Measurements from ENCODE around the gene ANKRD28.
"Not testable (repeated sequence)": the region's sequence is repeated elsewhere in the genome, so short reads cannot be mapped to it uniquely, and the experiment has no call there.

The ANKRD28 gene

GRCh38 chr3:15755181-15755580 is 42.6 kb downstream of the ANKRD28 start:
- H3K9ac ChIP-seq (ENCODE audit: low read depth in 1 of 2, low read length in 2 of 2) = no peak overlapping the region
- H3K27me3 ChIP-seq (ENCODE audit: control insufficient read depth in 2 of 2, insufficient read depth in 2 of 2, low read length in 2 of 2) = no peaks in the 10 kb centered on the region
- H3K4me3 ChIP-seq (ENCODE audit: low read length in 2 of 2) = no peak overlapping the region
- H3K9me3 ChIP-seq (ENCODE audit: control insufficient read depth in 2 of 2, low read length in 2 of 2) = no peaks in the 10 kb centered on the region
- H3K4me1 ChIP-seq (ENCODE audit: control insufficient read depth in 2 of 2, insufficient read depth in 2 of 2, low read length in 2 of 2) = no peaks in the 10 kb centered on the region
- H3K27ac ChIP-seq (ENCODE audit: low read depth in 2 of 2, low read length in 2 of 2) = no peak overlapping the region
- peaks cover 0 to 6% of the 10 kb centered on the region in 2 donors for H3K36me3 ChIP-seq (ENCODE audit: control insufficient read depth in 2 of 2, insufficient read depth in 2 of 2, low read length in 2 of 2)

- Histone ChIP-seq H3K27me3 (ENCODE audit: control insufficient read depth in 2 of 2, insufficient read depth in 2 of 2, low read length in 2 of 2) (no peaks in the 10 kb centered on the region), H3K9me3 (ENCODE audit: control insufficient read depth in 2 of 2, low read length in 2 of 2) (no peaks in the 10 kb centered on the region), H3K4me3 (ENCODE audit: low read length in 2 of 2) (no peak overlapping the region), H3K4me1 (ENCODE audit: control insufficient read depth in 2 of 2, insufficient read depth in 2 of 2, low read length in 2 of 2) (no peaks in the 10 kb centered on the region), H3K9ac (ENCODE audit: low read depth in 1 of 2, low read length in 2 of 2) (no peak overlapping the region), H3K27ac (ENCODE audit: low read depth in 2 of 2, low read length in 2 of 2) (no peak overlapping the region), H3K36me3 (ENCODE audit: control insufficient read depth in 2 of 2, insufficient read depth in 2 of 2, low read length in 2 of 2) (peaks cover 4 to 10% of the 10 kb centered on the region in 2 donors)
Observed at GRCh38 chr3:15754047-15754446, 43.7 kb downstream of the ANKRD28 start.

GRCh38 chr3:15753056-15753710 is 44.6 kb downstream of the ANKRD28 start:
- Histone ChIP-seq H3K4me3 (ENCODE audit: low read length in 2 of 2) (no peak overlapping the region), H3K4me1 (ENCODE audit: control insufficient read depth in 2 of 2, insufficient read depth in 2 of 2, low read length in 2 of 2) (no peaks in the 10 kb centered on the region), H3K27me3 (ENCODE audit: control insufficient read depth in 2 of 2, insufficient read depth in 2 of 2, low read length in 2 of 2) (no peaks in the 10 kb centered on the region), H3K36me3 (ENCODE audit: control insufficient read depth in 2 of 2, insufficient read depth in 2 of 2, low read length in 2 of 2) (peaks cover 4 to 10% of the 10 kb centered on the region in 2 donors), H3K27ac (ENCODE audit: low read depth in 2 of 2, low read length in 2 of 2) (no peak overlapping the region), H3K9ac (ENCODE audit: low read depth in 1 of 2, low read length in 2 of 2) (no peak overlapping the region), H3K9me3 (ENCODE audit: control insufficient read depth in 2 of 2, low read length in 2 of 2) (no peaks in the 10 kb centered on the region)

GRCh38 chr3:15750879-15751278 is 46.9 kb downstream of the ANKRD28 start:
- peaks cover 4 to 10% of the 10 kb centered on the region in 2 donors for H3K36me3 ChIP-seq (ENCODE audit: control insufficient read depth in 2 of 2, insufficient read depth in 2 of 2, low read length in 2 of 2)
- H3K4me1 ChIP-seq (ENCODE audit: control insufficient read depth in 2 of 2, insufficient read depth in 2 of 2, low read length in 2 of 2) = no peaks in the 10 kb centered on the region
- no peak overlapping the region for H3K4me3 ChIP-seq (ENCODE audit: low read length in 2 of 2)
- H3K9me3 ChIP-seq (ENCODE audit: control insufficient read depth in 2 of 2, low read length in 2 of 2) = no peaks in the 10 kb centered on the region
- H3K27ac ChIP-seq (ENCODE audit: low read depth in 2 of 2, low read length in 2 of 2) = no peak overlapping the region
- no peaks in the 10 kb centered on the region for H3K27me3 ChIP-seq (ENCODE audit: control insufficient read depth in 2 of 2, insufficient read depth in 2 of 2, low read length in 2 of 2)
- H3K9ac ChIP-seq (ENCODE audit: low read depth in 1 of 2, low read length in 2 of 2) = no peak overlapping the region

GRCh38 chr3:15750143-15750542 is 47.6 kb downstream of the ANKRD28 start:
- no peak overlapping the region for H3K9ac ChIP-seq (ENCODE audit: low read depth in 1 of 2, low read length in 2 of 2)
- H3K27ac ChIP-seq (ENCODE audit: low read depth in 2 of 2, low read length in 2 of 2) = no peak overlapping the region
- no peak overlapping the region for H3K4me3 ChIP-seq (ENCODE audit: low read length in 2 of 2)
- H3K4me1 ChIP-seq (ENCODE audit: control insufficient read depth in 2 of 2, insufficient read depth in 2 of 2, low read length in 2 of 2) = no peaks in the 10 kb centered on the region
- no peaks in the 10 kb centered on the region for H3K27me3 ChIP-seq (ENCODE audit: control insufficient read depth in 2 of 2, insufficient read depth in 2 of 2, low read length in 2 of 2)
- H3K36me3 ChIP-seq (ENCODE audit: control insufficient read depth in 2 of 2, insufficient read depth in 2 of 2, low read length in 2 of 2) = peaks cover 4 to 10% of the 10 kb centered on the region in 2 donors
- H3K9me3 ChIP-seq (ENCODE audit: control insufficient read depth in 2 of 2, low read length in 2 of 2) = no peaks in the 10 kb centered on the region

DNA sequence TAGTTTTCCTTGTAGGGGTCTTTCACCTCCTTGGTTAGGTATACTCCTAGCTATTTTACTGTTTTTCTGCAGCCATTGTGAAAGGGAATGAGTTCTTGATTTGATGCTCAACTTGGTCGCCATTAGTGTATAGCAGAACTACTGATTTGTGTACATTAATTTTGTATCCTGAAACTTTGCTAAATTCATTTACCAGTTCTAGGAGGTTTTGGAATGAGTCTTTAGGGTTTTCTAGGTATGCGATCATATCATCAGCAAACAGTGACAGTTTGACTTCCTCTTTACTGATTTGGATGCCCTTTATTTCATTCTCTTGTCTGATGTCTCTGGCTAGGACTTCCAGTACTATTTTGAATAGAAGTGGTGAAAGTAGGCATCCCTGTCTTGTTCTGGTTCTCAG is 51.9 kb downstream of the ANKRD28 start:
- H3K4me1 ChIP-seq (ENCODE audit: control insufficient read depth in 2 of 2, insufficient read depth in 2 of 2, low read length in 2 of 2); H3K4me3 ChIP-seq (ENCODE audit: low read length in 2 of 2); H3K27me3 ChIP-seq (ENCODE audit: control insufficient read depth in 2 of 2, insufficient read depth in 2 of 2, low read length in 2 of 2); H3K36me3 ChIP-seq (ENCODE audit: control insufficient read depth in 2 of 2, insufficient read depth in 2 of 2, low read length in 2 of 2); H3K27ac ChIP-seq (ENCODE audit: low read depth in 2 of 2, low read length in 2 of 2); H3K9ac ChIP-seq (ENCODE audit: low read depth in 1 of 2, low read length in 2 of 2); H3K9me3 ChIP-seq (ENCODE audit: control insufficient read depth in 2 of 2, low read length in 2 of 2): not testable (repeated sequence)

DNA sequence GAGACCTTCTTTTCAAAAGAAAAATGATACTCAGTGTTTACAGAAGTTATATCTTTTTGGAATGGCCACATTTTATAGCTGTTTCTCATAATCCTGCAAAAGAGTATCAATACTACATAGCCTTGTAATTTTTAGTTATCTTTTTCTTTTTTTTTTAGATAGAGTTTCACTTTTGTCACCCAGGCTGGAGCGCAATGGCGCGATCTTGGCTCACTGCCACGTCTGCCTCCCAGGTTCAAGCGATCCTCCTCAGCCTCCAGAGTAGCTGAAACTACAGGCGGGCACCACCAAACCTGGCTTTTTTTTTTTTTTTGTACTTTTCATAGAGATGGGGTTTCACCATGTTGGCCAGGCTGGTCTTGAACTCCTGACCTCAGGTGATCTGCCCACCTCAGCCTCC is 53.6 kb downstream of the ANKRD28 start:
- H3K9me3 ChIP-seq (ENCODE audit: control insufficient read depth in 2 of 2, low read length in 2 of 2) = peaks cover 2 to 3% of the 10 kb centered on the region in 2 donors
- H3K27me3 ChIP-seq (ENCODE audit: control insufficient read depth in 2 of 2, insufficient read depth in 2 of 2, low read length in 2 of 2) = no peaks in the 10 kb centered on the region
- no peak overlapping the region for H3K27ac ChIP-seq (ENCODE audit: low read depth in 2 of 2, low read length in 2 of 2)
- H3K36me3 ChIP-seq (ENCODE audit: control insufficient read depth in 2 of 2, insufficient read depth in 2 of 2, low read length in 2 of 2) = no peaks in the 10 kb centered on the region
- no peaks in the 10 kb centered on the region for H3K4me1 ChIP-seq (ENCODE audit: control insufficient read depth in 2 of 2, insufficient read depth in 2 of 2, low read length in 2 of 2)
- H3K4me3 ChIP-seq (ENCODE audit: low read length in 2 of 2) = no peak overlapping the region
- no peak overlapping the region for H3K9ac ChIP-seq (ENCODE audit: low read depth in 1 of 2, low read length in 2 of 2)

DNA sequence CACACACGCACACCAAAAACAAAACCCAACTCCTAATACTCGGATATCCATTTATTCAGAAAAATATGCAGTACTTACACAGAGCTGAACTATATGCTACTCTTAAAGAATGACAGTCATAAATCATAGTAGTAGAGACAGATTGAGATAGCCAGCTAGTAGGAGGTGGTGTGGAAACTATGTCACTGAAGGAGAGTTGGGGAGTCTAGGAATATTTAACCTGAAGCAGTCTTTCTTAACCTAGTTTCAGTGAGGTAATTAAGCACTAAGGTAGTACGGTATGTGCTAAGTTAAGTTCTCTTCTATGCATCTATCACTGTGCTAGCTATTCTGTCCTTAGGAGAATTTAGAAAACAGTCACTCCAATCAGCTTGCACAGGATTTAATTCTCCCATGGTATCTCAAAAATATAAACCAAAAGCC is 54.2 kb downstream of the ANKRD28 start:
- no peaks in the 10 kb centered on the region for H3K27me3 ChIP-seq (ENCODE audit: control insufficient read depth in 2 of 2, insufficient read depth in 2 of 2, low read length in 2 of 2)
- H3K36me3 ChIP-seq (ENCODE audit: control insufficient read depth in 2 of 2, insufficient read depth in 2 of 2, low read length in 2 of 2) = no peaks in the 10 kb centered on the region
- H3K9me3 ChIP-seq (ENCODE audit: control insufficient read depth in 2 of 2, low read length in 2 of 2) = peaks cover 2 to 3% of the 10 kb centered on the region in 2 donors
- H3K4me3 ChIP-seq (ENCODE audit: low read length in 2 of 2) = no peak overlapping the region
- H3K9ac ChIP-seq (ENCODE audit: low read depth in 1 of 2, low read length in 2 of 2) = no peak overlapping the region
- H3K4me1 ChIP-seq (ENCODE audit: control insufficient read depth in 2 of 2, insufficient read depth in 2 of 2, low read length in 2 of 2) = no peaks in the 10 kb centered on the region
- H3K27ac ChIP-seq (ENCODE audit: low read depth in 2 of 2, low read length in 2 of 2) = no peak overlapping the region

DNA sequence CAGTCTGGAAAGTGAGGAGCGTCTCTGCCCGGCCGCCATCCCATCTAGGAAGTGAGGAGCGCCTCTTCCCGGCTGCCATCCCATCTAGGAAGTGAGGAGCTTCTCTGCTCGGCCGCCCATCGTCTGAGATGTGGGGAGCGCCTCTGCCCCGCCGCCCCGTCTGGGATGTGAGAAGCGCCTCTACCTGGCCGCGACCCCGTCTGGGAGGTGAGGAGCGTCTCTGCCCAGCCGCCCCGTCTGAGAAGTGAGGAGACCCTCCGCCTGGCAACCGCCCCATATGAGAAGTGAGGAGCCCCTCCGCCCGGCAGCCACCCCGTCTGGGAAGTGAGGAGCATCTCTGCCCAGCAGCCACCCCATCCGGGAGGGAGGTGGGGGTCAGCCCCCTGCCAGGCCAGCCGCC is 55.5 kb downstream of the ANKRD28 start:
- not testable (repeated sequence) for H3K36me3 ChIP-seq (ENCODE audit: control insufficient read depth in 2 of 2, insufficient read depth in 2 of 2, low read length in 2 of 2)

DNA sequence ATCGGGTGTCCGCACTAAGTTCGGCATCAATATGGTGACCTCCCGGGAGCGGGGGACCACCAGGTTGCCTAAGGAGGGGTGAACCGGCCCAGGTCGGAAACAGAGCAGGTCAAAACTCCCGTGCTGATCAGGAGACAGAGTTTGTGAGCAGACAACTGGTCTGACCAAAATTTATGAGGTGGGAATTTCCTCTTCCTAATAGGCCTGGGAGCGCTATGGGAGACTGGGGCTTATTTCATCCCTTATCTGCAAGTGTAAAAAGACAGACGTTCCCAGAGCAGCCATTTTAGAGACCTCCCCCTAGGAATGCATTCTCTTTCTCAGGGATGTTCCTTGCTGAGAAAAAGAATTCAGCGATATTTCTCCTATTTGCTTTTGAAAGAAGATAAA is 59.2 kb downstream of the ANKRD28 start:
- not testable (repeated sequence) for H3K27me3 ChIP-seq (ENCODE audit: control insufficient read depth in 2 of 2, insufficient read depth in 2 of 2, low read length in 2 of 2); H3K9ac ChIP-seq (ENCODE audit: low read depth in 1 of 2, low read length in 2 of 2); H3K4me1 ChIP-seq (ENCODE audit: control insufficient read depth in 2 of 2, insufficient read depth in 2 of 2, low read length in 2 of 2); H3K9me3 ChIP-seq (ENCODE audit: control insufficient read depth in 2 of 2, low read length in 2 of 2); H3K27ac ChIP-seq (ENCODE audit: low read depth in 2 of 2, low read length in 2 of 2); H3K4me3 ChIP-seq (ENCODE audit: low read length in 2 of 2)
- peaks cover 3 to 17% of the 10 kb centered on the region in 2 donors for H3K36me3 ChIP-seq (ENCODE audit: control insufficient read depth in 2 of 2, insufficient read depth in 2 of 2, low read length in 2 of 2)

More for the DNA sequence above, 55.5 kb downstream of the ANKRD28 start:
- H3K9me3 ChIP-seq (ENCODE audit: control insufficient read depth in 2 of 2, low read length in 2 of 2); H3K4me1 ChIP-seq (ENCODE audit: control insufficient read depth in 2 of 2, insufficient read depth in 2 of 2, low read length in 2 of 2); H3K4me3 ChIP-seq (ENCODE audit: low read length in 2 of 2); H3K27ac ChIP-seq (ENCODE audit: low read depth in 2 of 2, low read length in 2 of 2); H3K9ac ChIP-seq (ENCODE audit: low read depth in 1 of 2, low read length in 2 of 2); H3K27me3 ChIP-seq (ENCODE audit: control insufficient read depth in 2 of 2, insufficient read depth in 2 of 2, low read length in 2 of 2): not testable (repeated sequence)

GRCh38 chr3:15731024-15731423 is 66.8 kb downstream of the ANKRD28 start:
- peaks cover 20 to 30% of the 10 kb centered on the region in 2 donors for H3K36me3 ChIP-seq (ENCODE audit: control insufficient read depth in 2 of 2, insufficient read depth in 2 of 2, low read length in 2 of 2)
- H3K27ac ChIP-seq (ENCODE audit: low read depth in 2 of 2, low read length in 2 of 2) = no peak overlapping the region
- H3K4me3 ChIP-seq (ENCODE audit: low read length in 2 of 2) = no peak overlapping the region
- H3K4me1 ChIP-seq (ENCODE audit: control insufficient read depth in 2 of 2, insufficient read depth in 2 of 2, low read length in 2 of 2) = no peaks in the 10 kb centered on the region
- H3K9ac ChIP-seq (ENCODE audit: low read depth in 1 of 2, low read length in 2 of 2) = no peak overlapping the region
- H3K9me3 ChIP-seq (ENCODE audit: control insufficient read depth in 2 of 2, low read length in 2 of 2) = no peaks in the 10 kb centered on the region
- H3K27me3 ChIP-seq (ENCODE audit: control insufficient read depth in 2 of 2, insufficient read depth in 2 of 2, low read length in 2 of 2) = no peaks in the 10 kb centered on the region
